Hepatocyte (in vitro differentiated cells): ENCODE results near the gene HRH2.

Source experiments
- EZH2 ChIP-seq: fragments of 200-600 bp; sonication (generic); IDR thresholded peaks from 2 replicates; pipeline ENCODE4 v1.6.1; 2016; ENCODE audit warnings: antibody characterized with exemption, mild to moderate bottlenecking, borderline replicate concordance
- EZH2phosphoT487 ChIP-seq: fragments of 200-600 bp; sonication (generic); IDR thresholded peaks from one replicate; pipeline ENCODE4 v1.6.1; 2018; ENCODE audit warnings: antibody characterized with exemption, mild to moderate bottlenecking, low read depth, moderate library complexity; ENCODE audit not compliant: unreplicated experiment, severe bottlenecking
- TF ChIP-seq, protein P1 (sequence below): fragments of 200-600 bp; sonication (generic); IDR thresholded peaks from 2 replicates; pipeline ENCODE4 v1.5.1; 2016; ENCODE audit warnings: antibody characterized with exemption, mild to moderate bottlenecking; ENCODE audit not compliant: poor library complexity

- no peak for TF ChIP-seq EZH2phosphoT487
- TF ChIP-seq EZH2: no peak
- TF ChIP-seq, protein P1, sequence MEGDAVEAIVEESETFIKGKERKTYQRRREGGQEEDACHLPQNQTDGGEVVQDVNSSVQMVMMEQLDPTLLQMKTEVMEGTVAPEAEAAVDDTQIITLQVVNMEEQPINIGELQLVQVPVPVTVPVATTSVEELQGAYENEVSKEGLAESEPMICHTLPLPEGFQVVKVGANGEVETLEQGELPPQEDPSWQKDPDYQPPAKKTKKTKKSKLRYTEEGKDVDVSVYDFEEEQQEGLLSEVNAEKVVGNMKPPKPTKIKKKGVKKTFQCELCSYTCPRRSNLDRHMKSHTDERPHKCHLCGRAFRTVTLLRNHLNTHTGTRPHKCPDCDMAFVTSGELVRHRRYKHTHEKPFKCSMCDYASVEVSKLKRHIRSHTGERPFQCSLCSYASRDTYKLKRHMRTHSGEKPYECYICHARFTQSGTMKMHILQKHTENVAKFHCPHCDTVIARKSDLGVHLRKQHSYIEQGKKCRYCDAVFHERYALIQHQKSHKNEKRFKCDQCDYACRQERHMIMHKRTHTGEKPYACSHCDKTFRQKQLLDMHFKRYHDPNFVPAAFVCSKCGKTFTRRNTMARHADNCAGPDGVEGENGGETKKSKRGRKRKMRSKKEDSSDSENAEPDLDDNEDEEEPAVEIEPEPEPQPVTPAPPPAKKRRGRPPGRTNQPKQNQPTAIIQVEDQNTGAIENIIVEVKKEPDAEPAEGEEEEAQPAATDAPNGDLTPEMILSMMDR: no peak
Observed at GRCh38 chr5:175681045-175681967, 23.4 kb downstream of the HRH2 start.
